Measurements from ENCODE around the gene ZNF618.

The ZNF618 gene

DNA sequence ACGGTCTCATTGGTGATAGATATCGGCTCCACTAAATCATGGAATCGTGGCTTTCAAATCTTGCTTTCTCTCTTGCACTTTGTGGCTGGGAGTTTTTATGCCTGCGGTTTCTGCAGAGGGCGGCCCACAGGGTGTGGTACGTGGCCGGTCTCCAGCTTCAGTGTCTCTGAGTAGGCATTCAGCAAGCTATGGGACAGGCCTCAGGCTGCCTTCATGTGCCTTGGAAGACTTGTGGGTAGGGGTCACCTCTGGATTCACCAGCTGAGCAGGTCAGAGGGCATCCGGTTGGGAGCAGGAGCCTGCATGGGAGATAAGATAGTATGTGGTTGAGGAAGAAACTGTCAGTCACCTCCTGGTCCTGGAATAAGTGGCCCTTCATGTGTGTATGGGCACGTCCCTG lies 154.3 kb downstream of the ZNF618 start:
- no peaks in the 10 kb centered on the region for H3K27me3 ChIP-seq (replicated peaks)
- TF ChIP-seq, protein P1, sequence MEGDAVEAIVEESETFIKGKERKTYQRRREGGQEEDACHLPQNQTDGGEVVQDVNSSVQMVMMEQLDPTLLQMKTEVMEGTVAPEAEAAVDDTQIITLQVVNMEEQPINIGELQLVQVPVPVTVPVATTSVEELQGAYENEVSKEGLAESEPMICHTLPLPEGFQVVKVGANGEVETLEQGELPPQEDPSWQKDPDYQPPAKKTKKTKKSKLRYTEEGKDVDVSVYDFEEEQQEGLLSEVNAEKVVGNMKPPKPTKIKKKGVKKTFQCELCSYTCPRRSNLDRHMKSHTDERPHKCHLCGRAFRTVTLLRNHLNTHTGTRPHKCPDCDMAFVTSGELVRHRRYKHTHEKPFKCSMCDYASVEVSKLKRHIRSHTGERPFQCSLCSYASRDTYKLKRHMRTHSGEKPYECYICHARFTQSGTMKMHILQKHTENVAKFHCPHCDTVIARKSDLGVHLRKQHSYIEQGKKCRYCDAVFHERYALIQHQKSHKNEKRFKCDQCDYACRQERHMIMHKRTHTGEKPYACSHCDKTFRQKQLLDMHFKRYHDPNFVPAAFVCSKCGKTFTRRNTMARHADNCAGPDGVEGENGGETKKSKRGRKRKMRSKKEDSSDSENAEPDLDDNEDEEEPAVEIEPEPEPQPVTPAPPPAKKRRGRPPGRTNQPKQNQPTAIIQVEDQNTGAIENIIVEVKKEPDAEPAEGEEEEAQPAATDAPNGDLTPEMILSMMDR (IDR thresholded peaks at IDR 0.05; ENCODE audit: low read depth, low read length, missing control alignments): no peak
- in situ Hi-C loops (cut with HindIII; ENCODE audit: low pct_ligation_motif_present, low sequenced_read_pairs): no loop called here
- no peak for DNase-seq
- H3K27ac ChIP-seq: no peak overlapping the region
- H3K36me3 ChIP-seq (replicated peaks): peaks cover 36% of the 10 kb centered on the region
- H3K4me3 ChIP-seq (ENCODE audit: low read depth, low read length): no peak overlapping the region

DNA sequence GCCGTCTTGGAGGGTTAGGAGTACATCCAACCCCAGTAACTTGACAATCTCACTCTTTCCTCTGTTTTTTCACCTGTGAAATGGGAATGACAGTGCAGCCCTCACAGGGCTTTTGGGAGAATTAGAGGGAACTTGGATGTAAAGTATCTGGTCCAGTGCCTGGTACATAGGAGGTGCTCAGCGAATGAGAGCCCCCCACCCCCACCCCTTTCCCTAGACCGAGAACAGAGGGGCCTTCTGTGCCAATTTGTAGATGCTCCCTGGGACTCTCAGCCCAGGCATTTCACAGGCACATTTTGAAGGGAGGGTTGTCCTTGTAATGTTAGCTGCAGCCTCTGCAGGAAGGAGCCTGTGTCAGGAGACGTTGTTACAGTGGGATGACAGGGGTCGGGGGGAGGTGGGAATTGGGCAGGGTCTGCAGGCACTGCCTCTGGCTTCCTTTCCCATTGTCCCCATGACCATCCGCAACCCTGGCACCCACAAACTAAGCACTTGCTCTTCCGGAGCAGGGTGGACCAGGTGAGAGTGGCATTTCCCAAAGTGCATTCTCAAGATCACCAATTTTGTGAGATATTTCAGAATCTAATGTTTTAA lies 155.0 kb downstream of the ZNF618 start:
- Histone ChIP-seq H3K4me3 (ENCODE audit: low read depth, low read length) (no peak overlapping the region), H3K27ac (no peak overlapping the region), H3K36me3 (replicated peaks) (peaks cover 36% of the 10 kb centered on the region), H3K27me3 (replicated peaks) (no peaks in the 10 kb centered on the region)
- in situ Hi-C loops (cut with HindIII; ENCODE audit: low pct_ligation_motif_present, low sequenced_read_pairs): no loop called here
- TF ChIP-seq, protein P1 (IDR thresholded peaks at IDR 0.05; ENCODE audit: low read depth, low read length, missing control alignments): no peak
- no peak for DNase-seq

DNA sequence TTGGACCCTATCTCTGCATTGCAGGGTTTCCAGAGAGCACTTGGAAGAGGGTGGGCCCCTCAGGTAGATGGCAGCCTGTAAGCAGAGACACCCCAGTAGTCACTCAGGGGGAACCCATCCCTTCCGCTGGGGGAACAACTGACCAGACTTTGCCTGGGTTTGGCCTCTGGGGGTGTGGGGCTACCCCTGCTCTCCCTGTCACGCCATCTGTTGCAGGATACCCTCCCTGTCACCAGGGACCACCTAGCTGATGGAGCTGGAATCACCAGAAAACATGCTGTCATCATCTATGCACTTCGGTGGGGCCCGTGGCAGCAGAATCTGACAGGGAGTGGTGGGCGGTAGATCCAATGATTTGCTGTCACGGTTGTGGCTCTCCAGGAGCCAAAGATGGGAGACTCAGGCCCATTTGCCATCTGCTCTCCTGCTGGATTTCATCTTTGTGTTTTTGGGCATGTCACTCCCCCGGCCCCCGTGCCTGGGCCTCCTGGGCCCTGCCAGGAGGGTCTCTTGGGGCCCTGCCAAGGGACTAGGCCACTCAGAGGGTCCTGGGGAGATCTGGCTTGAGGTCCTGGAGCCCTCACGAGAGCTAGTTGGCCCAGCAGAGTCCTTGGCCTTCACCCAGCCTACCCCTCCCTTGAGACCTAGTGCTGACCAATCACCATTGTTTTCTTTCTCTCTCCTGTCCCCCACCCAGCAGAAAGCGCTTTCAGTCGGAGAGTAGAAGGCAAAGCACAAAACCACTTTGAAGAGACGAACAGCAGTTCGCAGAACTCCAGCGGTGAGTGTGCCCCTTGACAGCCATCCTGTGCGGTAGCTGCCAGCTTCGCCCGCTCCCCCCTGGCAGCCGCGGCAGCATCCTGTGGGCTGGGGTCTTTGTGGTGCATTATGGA lies 156.1 kb downstream of the ZNF618 start:
- Histone ChIP-seq H3K27ac (no peak overlapping the region), H3K27me3 (replicated peaks) (no peaks in the 10 kb centered on the region), H3K4me3 (ENCODE audit: low read depth, low read length) (no peak overlapping the region), H3K36me3 (replicated peaks) (peaks cover 44% of the 10 kb centered on the region)
- DNase-seq: no peak
- TF ChIP-seq, protein P1 (IDR thresholded peaks at IDR 0.05; ENCODE audit: low read depth, low read length, missing control alignments): no peak
- in situ Hi-C loops (cut with HindIII; ENCODE audit: low pct_ligation_motif_present, low sequenced_read_pairs): no loop called here

DNA sequence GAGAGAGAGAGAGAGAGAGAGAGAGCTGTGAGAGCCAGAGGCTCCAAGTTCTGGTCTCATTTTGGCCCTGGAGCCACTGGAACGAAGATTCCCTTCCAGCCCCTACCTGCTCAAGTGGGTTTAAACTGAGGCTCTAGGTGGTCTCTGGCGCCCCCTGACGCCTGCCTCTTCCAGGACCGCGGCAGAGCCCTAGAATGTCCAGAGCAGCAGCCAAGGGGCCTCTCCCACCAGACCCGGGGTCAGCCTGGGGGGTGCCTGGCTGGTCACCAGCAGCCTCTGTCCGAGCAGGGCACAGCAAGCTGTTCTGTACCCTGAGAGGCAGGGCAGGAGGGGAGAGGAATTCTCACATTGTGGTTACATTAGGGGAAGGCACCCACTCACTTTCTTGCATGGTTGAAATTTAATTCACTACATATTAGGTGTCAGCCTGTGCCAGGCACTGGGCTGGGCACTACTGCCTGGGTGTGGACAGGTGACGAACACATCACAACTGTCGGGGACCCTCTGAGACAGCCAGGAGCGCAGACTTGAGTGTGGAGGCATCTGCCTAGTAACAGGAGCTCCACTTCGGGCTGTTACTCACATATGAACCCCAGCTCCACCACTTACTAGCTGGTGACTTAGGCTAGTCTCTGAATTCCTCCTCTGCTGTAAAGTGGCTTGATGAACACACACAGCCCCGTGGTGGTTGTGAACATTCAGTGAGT lies 157.4 kb downstream of the ZNF618 start:
- Histone ChIP-seq H3K36me3 (replicated peaks) (peaks cover 43% of the 10 kb centered on the region), H3K27me3 (replicated peaks) (no peaks in the 10 kb centered on the region), H3K4me3 (ENCODE audit: low read depth, low read length) (no peak overlapping the region), H3K27ac (no peak overlapping the region)
- TF ChIP-seq, protein P1 (IDR thresholded peaks at IDR 0.05; ENCODE audit: low read depth, low read length, missing control alignments): peak; percentile 73
- no peak for DNase-seq
- in situ Hi-C loops (cut with HindIII; ENCODE audit: low pct_ligation_motif_present, low sequenced_read_pairs): no loop called here

DNA sequence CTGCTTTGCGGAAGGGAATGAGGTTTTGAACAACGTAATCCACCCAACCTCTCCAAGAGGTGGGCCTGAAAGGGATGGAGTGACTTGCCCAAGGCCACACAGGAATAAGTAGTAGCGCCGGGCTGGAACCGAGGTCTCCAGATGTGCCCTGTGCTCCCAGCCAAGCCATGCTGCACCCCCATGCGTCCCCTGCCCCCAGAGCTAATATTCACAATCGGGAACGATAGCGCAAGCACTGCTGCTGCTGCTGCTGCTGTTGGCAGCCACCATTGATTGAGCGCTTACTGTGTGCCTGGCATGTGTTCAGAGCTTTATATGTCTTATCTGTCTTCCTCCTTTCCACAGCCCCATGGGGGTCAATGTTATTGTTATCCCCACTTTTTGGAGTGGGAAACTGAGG lies 158.1 kb downstream of the ZNF618 start:
- no peak overlapping the region for H3K27ac ChIP-seq
- TF ChIP-seq, protein P1 (IDR thresholded peaks at IDR 0.05; ENCODE audit: low read depth, low read length, missing control alignments): no peak
- H3K27me3 ChIP-seq (replicated peaks): no peaks in the 10 kb centered on the region
- H3K4me3 ChIP-seq (ENCODE audit: low read depth, low read length): no peak overlapping the region
- no peak for DNase-seq
- in situ Hi-C loops (cut with HindIII; ENCODE audit: low pct_ligation_motif_present, low sequenced_read_pairs): no loop called here
- H3K36me3 ChIP-seq (replicated peaks): peaks cover 44% of the 10 kb centered on the region
